GM12873 (cell line): ENCODE data around the gene RNLS.

Source experiments
- CTCF ChIP-seq: IDR thresholded peaks from 2 replicates; pipeline ENCODE4 v1.5.1; 2012; ENCODE audit warnings: low read depth, mild to moderate bottlenecking, moderate library complexity, low read length, control low read depth; ENCODE audit not compliant: insufficient read depth; ENCODE audit errors: missing control alignments

RNLS gene

GRCh38 chr10:88491314-88491713, 91.8 kb downstream of the RNLS start:
- TF ChIP-seq CTCF, result no peak

DNA sequence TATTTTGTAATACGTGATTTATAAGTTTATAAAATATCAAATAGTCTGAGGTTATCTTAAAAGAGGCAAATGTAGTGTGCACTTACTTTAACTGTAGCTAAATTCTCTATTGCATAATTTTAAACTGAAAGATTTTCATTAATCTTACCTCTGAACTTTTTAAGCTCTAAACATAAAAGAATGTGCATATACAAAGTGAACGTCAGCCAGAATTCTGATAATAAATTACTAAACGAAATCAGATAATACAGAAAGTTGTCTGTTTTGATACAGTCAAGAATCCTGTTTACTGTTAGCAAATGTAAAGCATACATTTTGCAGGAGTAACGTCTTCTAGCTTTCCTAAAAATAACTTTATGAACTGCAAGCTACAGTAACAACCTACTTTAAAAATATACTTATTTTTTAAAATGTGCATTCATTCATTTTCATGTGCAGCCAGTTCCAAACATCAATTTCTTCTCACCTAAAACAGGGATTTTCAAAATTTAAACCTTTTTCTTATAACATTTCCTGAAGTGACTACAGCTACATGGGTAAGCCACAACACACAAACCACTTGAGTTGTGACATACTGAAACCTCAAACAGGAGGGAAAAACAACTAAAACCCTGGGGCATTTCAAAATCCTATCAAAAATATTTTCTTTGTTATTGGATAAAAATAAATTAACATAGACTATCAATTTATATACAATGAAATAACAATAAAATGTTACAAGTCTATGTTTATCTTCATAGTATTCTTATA, 92.7 kb downstream of the RNLS start:
- no peak for TF ChIP-seq CTCF

- no peak for TF ChIP-seq CTCF
These were observed 94.0 kb downstream of the RNLS start for GRCh38 chr10:88489107-88489506.

DNA sequence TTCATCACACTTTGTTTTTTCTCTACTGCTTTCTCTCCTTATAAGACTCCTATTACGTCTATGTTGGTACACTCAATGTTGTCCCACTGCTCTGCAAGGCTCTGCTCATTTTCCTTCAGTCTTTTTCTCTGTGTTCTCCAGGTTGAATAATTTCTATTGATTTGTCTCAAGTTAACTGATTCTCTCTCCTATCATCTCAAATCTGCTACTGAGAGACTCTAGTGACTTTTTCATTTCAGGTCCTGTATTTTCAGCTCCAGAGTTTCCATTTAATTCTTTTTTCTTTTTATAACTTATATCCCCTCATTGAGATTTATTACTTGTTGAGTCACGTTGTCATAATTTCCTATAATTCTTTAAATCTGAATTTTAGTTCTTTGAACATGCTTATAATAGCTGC, 100.9 kb downstream of the RNLS start:
- TF ChIP-seq CTCF, result no peak

- no peak for TF ChIP-seq CTCF
These were observed 104.9 kb downstream of the RNLS start for GRCh38 chr10:88478256-88478655.

DNA sequence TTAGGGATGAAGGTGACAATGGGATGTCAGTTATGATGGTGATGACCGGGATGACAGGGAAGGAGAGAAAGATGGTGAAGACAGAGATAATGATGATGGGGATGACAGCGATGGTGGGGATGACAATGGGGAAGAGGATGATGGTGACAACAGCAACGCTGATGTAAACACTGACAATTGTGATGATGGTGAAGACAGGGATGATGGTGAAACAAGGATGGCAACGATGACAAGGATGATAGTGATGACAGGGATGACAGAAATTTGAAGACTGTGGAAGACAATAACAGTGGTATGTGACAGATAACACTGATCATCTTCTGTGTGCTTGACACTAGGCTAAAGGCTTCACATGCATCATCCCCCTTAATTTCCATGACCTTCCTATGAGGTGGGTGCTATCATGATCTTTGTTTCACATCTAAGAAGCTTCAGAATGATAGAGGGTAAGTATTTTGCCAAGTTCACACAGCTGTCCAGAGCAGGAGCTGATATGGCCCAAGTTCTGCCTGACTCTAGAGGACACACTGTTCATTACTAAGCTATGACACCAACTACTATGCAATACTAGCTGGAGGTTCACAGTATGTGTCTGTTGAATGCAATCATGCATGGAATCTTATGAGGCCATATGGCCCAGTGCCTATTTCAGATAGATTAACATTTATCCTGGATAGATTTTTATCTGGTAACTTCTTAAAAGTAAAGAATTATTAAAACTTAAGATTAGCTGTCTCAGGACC, 105.6 kb downstream of the RNLS start:
- TF ChIP-seq CTCF, result no peak
